Natural killer cell treated with Interleukin-12 subunit alpha and Interleukin-12 subunit beta and Interleukin-15 and Interleukin-18, amount 100 ng/mL, for 72 hours (primary cell): ENCODE measurements around the gene ARFGAP2. TPM values are rescaled to one million over a fixed set of nuclear protein-coding genes. Genes with fewer than 3 reads are reported as not detected.

Source experiments
- ATAC-seq, 2 donors: fragments of 150-1000 bp; cut with Tn5 transposase in 1 of 2; sonication (Bioruptor Pico), chemical (Tn5 transposase) in 1 of 2; 2 replicates each; pipeline ENCODE4 v1.10.0; 2021
- DNase-seq: peaks from one replicate; pipeline ENCODE4 v3.0.0; 2022; ENCODE audit warnings: low spot score
- H3K27ac Mint-ChIP-seq, 2 donors: 1 replicate in 1 of 2; 2 replicates in 1 of 2; pipeline ENCODE4 v1.8.0; 2022; ENCODE audit warnings: mixed read lengths in 2 of 2, mild to moderate bottlenecking in 1 of 2, moderate library complexity in 1 of 2
- H3K27me3 Mint-ChIP-seq, 2 donors: 1 replicate in 1 of 2; 2 replicates in 1 of 2; pipeline ENCODE4 v1.8.0; 2022; ENCODE audit warnings: mixed read lengths in 2 of 2
- H3K36me3 Mint-ChIP-seq: one replicate; pipeline ENCODE4 v1.8.0; 2022; ENCODE audit warnings: mixed read lengths
- H3K4me1 Mint-ChIP-seq, 2 donors: 1 replicate in 1 of 2; 2 replicates in 1 of 2; pipeline ENCODE4 v1.8.0; 2022; ENCODE audit warnings: low read depth in 2 of 2, mixed read lengths in 2 of 2, mild to moderate bottlenecking in 1 of 2
- H3K4me3 Mint-ChIP-seq: one replicate; pipeline ENCODE4 v1.8.0; 2022; ENCODE audit warnings: mixed read lengths
- H3K9me3 Mint-ChIP-seq: 2 replicates; pipeline ENCODE4 v1.8.0; 2022; ENCODE audit warnings: mixed read lengths
- total RNA-seq, 2 donors: library from RNA; stranded (reverse); gene quantifications; one replicate each; pipeline ENCODE4 v1.2.3, GENCODE V29; 2022

Gene ARFGAP2
- total RNA-seq, 2 donors from 2014 or later = 117 to 151 TPM

DNA sequence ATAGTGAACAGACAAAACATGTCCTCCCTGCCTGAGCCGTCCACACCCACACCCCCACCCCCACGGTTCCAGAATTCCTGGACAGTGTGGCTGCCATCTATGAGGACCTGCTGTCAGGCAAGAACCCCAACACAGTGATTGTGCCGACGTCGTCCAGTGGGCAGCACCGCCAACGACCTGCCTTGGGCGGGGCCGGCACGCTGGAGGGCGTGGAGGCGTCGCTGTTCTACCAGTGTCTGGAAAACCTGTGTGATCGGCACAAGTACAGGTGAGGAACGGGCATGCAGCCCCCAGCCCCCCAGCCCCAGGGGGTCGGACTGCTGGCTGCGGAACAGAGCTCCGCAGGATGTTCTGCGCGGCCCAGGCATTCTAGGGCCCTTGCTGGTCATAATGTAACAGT is 19.7 kb downstream of the ARFGAP2 start:
- Mint-ChIP-seq H3K27me3 (no peaks in the 10 kb centered on the region), H3K36me3 (no peaks in the 10 kb centered on the region), H3K4me1 (peaks cover 23 to 24% of the 10 kb centered on the region in 2 donors), H3K4me3 (no peak overlapping the region), H3K27ac (no peak overlapping the region), H3K9me3 (no peaks in the 10 kb centered on the region)
- ATAC-seq (no peak), DNase-seq (no peak)

DNA sequence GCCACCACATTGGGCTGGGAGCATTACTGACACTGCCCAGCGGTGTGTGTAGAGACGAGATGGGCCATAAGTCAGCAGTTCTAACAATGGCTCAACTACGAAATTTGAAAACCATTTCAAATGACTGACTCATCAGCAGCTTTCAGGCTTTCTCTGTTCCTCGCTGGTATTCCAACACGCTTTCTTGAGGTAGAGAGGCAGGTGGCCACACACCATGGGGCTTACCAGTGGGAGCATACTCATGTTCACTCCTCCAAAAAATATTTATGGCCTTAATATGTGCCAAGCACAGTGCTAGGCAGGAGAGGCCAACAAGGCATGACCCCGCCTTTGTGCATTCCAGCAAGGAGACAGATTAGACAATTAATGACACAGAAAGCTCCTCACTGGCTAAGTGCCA is 20.3 kb downstream of the ARFGAP2 start:
- H3K27ac Mint-ChIP-seq = no peak overlapping the region
- H3K4me3 Mint-ChIP-seq = no peak overlapping the region
- H3K4me1 Mint-ChIP-seq = peaks cover 21 to 23% of the 10 kb centered on the region in 2 donors
- H3K27me3 Mint-ChIP-seq = no peaks in the 10 kb centered on the region
- no peak for ATAC-seq
- H3K36me3 Mint-ChIP-seq = no peaks in the 10 kb centered on the region
- H3K9me3 Mint-ChIP-seq = no peaks in the 10 kb centered on the region
- DNase-seq = no peak

DNA sequence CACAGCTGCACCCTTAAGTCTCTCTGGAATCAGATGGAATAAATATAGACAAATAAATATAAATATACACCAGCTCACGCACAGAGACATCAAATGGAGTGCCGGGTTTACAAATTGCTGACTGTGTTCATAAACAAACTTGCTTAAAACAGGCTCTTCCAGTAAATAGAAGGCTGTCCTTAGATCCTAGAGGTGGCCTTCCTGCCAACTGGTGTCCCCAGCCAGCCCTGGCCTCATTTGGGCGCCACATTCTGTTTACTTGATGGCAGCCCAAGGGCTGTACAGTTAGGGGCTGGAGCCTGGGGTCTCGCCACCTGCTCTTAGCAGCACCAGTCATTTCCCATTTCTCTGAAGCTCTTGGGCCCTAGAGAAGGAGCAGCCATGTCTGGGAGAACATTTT is 20.8 kb downstream of the ARFGAP2 start:
- no peaks in the 10 kb centered on the region for H3K36me3 Mint-ChIP-seq
- H3K27me3 Mint-ChIP-seq = no peaks in the 10 kb centered on the region
- ATAC-seq (no peak), DNase-seq (no peak)
- H3K9me3 Mint-ChIP-seq = no peaks in the 10 kb centered on the region
- no peak overlapping the region for H3K4me3 Mint-ChIP-seq
- H3K27ac Mint-ChIP-seq = peak overlapping the region in 1 of 2 donors; percentile 52
- H3K4me1 Mint-ChIP-seq = peaks cover 21 to 23% of the 10 kb centered on the region in 2 donors

DNA sequence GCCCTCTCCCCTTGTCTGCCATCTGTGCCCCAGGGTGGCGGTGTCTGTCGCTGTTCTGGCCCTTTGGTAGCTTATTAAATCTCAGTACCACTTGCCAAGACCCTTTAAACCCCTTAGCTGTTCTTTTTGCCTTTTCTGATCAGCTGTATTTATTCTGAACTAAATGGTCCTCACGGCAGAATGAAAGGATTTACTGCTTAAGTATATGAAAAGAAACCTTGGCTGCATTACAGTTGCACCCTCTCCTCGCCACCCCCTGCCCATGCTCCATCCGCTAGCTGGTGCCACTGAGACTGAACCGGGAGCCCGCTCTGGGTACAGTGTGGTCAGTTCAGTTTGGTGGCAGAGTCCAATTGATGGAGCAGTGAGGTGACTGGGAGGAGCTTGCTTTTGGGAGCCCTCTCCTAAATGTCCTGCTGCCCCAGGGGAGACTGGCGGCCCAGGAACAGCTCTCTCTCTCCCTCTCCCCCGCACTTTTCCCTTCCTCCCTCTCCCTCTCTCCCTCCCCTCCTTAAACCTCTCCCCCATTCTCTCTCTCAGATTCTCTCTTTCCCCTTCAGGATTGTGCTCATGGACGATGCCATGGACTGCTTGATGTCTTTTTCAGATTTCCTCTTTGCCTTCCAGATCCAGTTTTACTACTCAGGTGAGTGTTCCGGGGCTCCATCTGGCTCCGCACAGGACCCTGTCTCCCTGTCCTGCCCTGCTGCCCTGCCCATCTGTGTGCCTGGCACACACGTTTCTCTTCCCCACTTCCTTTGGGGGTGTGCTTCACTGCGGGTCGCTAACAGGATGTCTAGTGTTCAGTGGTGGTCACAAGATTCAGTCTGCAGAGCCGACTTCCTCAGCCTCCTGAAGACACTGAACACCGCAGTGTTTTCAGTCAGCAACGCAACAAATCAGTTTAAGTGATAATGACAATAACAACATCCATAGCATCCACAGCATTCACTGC is 21.8 kb downstream of the ARFGAP2 start:
- DNase-seq (no peak), ATAC-seq (peak; percentile 63 to 76)
- H3K9me3 Mint-ChIP-seq = no peaks in the 10 kb centered on the region
- peaks cover 21 to 23% of the 10 kb centered on the region in 2 donors for H3K4me1 Mint-ChIP-seq
- H3K36me3 Mint-ChIP-seq = no peaks in the 10 kb centered on the region
- H3K27ac Mint-ChIP-seq = peak overlapping the region; percentile 52 to 55
- H3K27me3 Mint-ChIP-seq = no peaks in the 10 kb centered on the region
- H3K4me3 Mint-ChIP-seq = peak overlapping the region; percentile 75

DNA sequence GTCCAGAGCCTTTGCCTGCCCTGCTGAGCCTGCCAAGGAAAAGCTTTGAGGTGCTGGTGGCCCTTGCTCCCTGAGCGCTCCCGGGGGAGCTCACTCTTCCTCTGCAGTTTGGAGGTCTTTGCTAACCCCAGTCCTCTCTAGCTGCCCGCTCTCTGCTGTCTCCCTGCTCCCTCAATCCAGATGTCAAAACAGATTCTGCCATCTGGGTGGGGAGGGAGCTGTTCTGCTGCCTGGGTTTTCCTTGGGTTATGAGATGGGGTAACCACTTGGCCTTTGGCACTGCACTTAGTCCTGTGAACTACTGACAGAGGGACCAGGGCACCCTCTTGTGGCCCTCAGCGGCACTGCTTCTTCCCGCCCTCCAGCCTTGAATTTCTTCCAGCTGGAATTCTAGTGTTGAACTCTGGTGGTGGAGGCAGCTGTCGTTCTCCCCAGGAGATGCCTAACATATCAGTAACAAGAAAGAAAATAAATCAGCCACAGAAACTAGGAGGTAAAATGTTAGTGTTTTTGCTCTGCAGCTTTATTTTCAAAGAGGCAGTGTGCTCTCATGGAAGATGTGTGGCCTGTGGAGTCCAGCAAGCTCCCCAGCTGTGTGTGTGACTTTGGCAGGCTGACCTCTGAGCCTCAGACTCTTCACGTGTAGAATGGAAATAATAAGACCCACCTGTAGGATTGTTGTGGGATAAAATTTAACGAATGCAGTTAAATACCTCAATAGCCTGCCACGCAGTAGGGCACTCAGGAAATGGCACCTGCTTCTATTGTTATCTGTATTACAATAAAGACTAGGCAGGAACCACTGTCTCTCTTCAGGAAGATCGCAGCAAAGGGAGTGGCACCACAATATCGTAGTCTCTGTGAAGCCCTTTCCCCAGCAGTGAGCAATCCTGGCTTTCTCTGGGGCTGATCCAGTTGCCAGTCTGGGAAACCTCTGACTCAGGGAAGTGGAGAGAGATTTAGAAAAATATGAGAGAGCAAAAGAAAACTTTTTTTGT is 23.4 kb downstream of the ARFGAP2 start:
- no peaks in the 10 kb centered on the region for H3K9me3 Mint-ChIP-seq
- no peaks in the 10 kb centered on the region for H3K27me3 Mint-ChIP-seq
- no peaks in the 10 kb centered on the region for H3K36me3 Mint-ChIP-seq
- peaks cover 21 to 23% of the 10 kb centered on the region in 2 donors for H3K4me1 Mint-ChIP-seq
- peak overlapping the region; percentile 21 for H3K4me3 Mint-ChIP-seq
- no peak overlapping the region for H3K27ac Mint-ChIP-seq
- ATAC-seq (peak; percentile 47 to 64), DNase-seq (no peak)

DNA sequence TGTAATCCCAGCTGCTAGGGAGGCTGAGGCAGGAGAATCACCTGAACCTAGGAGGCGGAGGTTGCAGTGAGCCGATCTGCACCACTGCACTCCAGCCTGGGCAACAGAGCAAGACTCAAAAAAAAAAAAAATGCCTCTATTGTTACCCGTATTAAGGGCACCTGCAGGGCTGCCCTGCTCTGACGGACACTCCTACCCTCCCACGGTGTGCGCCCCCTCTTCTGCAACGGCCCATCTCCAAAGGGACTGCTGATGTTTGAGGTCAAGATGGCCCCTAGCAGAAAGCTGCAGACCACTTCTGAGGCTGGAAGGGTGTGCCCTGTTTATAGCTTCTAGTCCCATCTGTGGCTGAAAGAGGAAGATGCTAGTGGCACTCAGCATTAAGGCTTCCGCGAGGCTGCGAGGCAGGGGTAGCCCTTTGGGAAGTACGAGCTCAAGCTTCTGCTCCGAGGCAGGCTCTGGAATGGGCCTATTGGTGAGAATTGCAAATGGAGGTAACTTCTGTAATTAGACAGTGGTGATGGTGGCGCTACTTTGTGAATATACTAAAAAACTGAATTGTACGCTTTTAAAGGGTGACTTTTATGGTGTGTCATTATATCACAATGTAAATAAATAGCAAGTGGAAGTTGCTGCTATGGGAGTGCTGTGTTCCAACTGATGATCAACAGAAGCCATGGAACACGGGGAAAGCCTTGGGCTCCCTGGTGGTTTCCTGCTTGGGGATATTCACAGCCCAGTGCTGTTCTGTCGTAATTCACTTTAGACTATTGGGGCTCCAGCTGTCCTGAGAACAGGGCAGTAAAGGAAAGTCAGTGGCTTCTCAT is 24.3 kb downstream of the ARFGAP2 start:
- Mint-ChIP-seq H3K4me1 (peaks cover 21 to 23% of the 10 kb centered on the region in 2 donors), H3K27me3 (no peaks in the 10 kb centered on the region), H3K4me3 (no peak overlapping the region), H3K27ac (no peak overlapping the region), H3K9me3 (no peaks in the 10 kb centered on the region), H3K36me3 (no peaks in the 10 kb centered on the region)
- ATAC-seq (no peak), DNase-seq (no peak)

DNA sequence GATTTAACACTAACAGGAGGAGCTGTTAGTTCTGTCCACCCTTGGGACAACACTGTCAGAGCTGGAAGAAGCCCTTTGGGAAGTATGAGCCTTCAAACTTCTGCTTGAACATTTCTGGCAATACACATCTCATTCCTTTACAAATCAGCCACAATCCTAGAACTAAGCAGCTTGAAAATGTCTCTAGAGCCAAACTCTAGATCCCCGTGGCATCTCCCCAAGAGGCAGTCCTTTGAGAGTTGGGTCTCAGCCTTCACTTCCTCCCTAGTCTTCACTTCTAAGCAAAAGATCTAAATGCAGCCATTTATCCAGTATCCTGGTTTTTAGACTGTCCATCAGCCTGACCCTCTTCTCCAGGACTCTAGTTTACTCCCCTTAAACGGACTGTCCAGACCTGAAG is 26.9 kb downstream of the ARFGAP2 start:
- DNase-seq (no peak), ATAC-seq (no peak)
- H3K27me3 Mint-ChIP-seq = no peaks in the 10 kb centered on the region
- no peaks in the 10 kb centered on the region for H3K36me3 Mint-ChIP-seq
- no peak overlapping the region for H3K4me3 Mint-ChIP-seq
- no peak overlapping the region for H3K27ac Mint-ChIP-seq
- H3K4me1 Mint-ChIP-seq = peaks cover 11 to 14% of the 10 kb centered on the region in 2 donors
- H3K9me3 Mint-ChIP-seq = no peaks in the 10 kb centered on the region

DNA sequence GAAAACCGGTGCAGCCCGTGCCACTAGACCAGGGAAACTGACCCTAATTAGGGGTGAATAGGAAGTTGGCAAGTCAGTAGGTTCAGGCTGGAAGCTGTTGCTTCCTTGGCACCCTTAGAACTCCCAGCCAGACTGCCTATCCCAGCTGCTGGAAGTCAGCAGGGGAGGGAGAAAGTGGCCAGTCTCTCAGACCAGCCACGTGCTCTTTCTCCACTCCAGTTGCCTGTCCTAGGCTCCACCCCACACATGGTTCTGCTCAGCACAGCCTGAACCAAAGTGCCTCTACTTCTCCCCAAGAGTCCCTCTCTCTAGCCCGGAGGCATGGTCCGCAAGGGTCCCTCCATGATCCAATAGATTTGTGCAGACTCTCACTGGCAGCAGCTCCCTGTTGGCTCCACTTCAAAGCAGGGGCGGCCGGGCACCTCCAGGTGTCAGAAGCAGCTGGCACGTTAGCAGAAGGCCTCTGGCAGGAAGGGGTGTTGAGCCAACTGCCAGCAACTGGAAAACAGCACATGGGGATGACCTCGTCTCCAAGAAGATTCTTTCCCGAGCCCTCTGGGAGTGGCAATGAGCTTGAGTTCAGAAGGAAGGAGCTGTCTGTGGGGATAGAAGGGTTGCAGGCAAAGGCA is 27.7 kb downstream of the ARFGAP2 start:
- Mint-ChIP-seq H3K27me3 (no peaks in the 10 kb centered on the region), H3K27ac (no peak overlapping the region)

DNA sequence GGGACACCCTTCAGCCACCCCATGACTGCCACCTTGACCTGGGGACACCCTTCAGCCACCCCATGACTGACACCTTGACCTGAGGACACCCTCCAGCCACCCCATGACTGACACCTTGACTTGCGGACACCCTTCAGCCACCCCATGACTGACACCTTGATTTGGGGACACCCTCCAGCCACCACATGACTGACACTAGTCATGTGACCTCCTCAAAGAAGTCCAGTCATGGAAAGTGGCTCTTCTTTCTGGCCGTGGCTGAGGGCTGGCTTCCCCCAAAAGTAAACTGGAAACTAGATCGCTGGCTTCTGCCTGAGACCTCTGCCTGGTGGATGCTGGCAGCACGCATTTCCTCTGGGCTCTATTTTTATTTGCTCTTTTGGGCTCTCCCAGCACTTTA is 28.4 kb downstream of the ARFGAP2 start:
- no peak for DNase-seq
- Mint-ChIP-seq H3K27ac (no peak overlapping the region), H3K4me3 (no peak overlapping the region), H3K36me3 (no peaks in the 10 kb centered on the region), H3K27me3 (no peaks in the 10 kb centered on the region), H3K4me1 (peaks cover 4% of the 10 kb centered on the region in 2 donors), H3K9me3 (no peaks in the 10 kb centered on the region)
- ATAC-seq = no peak

More for the DNA sequence above, 27.7 kb downstream of the ARFGAP2 start:
- Mint-ChIP-seq H3K4me3 (no peak overlapping the region), H3K4me1 (peaks cover 6% of the 10 kb centered on the region in 2 donors), H3K9me3 (no peaks in the 10 kb centered on the region), H3K36me3 (no peaks in the 10 kb centered on the region)
- no peak for DNase-seq
- ATAC-seq = no peak

DNA sequence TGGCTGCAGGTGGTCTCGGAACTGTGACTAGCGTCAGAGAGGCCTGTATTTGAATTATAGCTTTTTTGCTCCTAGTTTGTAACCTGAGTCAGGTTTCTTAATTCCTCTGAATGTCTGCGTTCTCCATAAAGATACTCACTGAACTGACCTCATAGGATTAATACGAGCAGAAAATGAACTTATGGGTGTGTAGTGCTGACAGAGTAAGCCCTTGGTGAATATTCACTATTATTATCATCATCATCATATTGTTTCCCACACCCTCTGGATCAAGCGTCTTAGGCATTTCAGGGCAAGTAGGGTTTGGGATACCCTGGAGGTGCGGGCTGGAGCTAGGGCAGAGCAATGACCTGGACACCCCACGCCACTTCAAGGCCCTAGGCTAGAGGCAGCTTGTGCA is 29.0 kb downstream of the ARFGAP2 start:
- DNase-seq = no peak

DNA sequence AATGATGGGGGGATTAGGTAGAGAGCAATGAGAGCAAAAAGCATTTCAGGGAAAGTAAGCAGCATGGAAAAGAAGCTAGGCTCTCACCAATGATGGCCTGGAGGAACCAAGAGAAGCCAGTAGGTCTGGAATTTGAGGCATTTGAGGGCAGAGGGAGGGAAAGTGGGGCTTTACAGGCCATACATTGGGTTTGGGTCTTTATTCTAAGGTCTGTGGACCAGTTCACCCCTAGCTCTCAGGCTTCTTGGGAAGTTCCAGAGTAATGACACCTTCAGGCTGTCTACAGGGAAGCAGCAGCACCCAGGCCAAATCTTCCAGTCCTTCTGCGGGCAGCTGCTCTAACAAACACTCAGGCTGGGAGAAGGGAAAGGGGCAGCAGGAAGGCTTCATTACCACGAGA is 29.4 kb downstream of the ARFGAP2 start:
- Mint-ChIP-seq H3K9me3 (no peaks in the 10 kb centered on the region), H3K4me1 (no peaks in the 10 kb centered on the region), H3K36me3 (no peaks in the 10 kb centered on the region), H3K27ac (no peak overlapping the region), H3K4me3 (no peak overlapping the region), H3K27me3 (no peaks in the 10 kb centered on the region)
- peak; percentile 1 for DNase-seq
- ATAC-seq = no peak

More for the DNA sequence above, 29.0 kb downstream of the ARFGAP2 start:
- Mint-ChIP-seq H3K4me1 (no peaks in the 10 kb centered on the region), H3K4me3 (no peak overlapping the region), H3K27me3 (no peaks in the 10 kb centered on the region), H3K27ac (no peak overlapping the region), H3K36me3 (no peaks in the 10 kb centered on the region), H3K9me3 (no peaks in the 10 kb centered on the region)
- ATAC-seq = no peak

DNA sequence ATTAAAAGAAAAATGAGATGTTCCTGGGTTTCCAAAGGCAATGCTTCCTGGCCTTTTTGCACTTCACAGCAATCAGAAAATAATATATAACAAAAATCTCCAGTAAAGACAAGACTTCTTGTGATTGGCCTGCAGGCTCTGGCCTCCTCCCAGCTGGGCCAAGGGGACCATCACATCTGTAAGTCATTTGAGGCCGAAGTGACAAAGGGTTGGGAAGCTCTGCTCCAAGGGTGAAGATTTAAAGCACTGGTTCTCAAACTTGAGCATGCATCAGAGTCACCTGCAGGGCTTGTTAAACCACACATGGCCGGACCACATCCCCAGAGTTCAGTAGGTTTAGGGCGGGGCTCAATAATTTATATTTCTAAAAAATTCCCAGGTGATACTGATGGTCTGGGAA is 32.1 kb downstream of the ARFGAP2 start:
- H3K4me1 Mint-ChIP-seq = no peaks in the 10 kb centered on the region
- no peaks in the 10 kb centered on the region for H3K27me3 Mint-ChIP-seq
- H3K27ac Mint-ChIP-seq = no peak overlapping the region
- no peak for DNase-seq
- no peaks in the 10 kb centered on the region for H3K36me3 Mint-ChIP-seq
- ATAC-seq = no peak
- H3K9me3 Mint-ChIP-seq = no peaks in the 10 kb centered on the region
- no peak overlapping the region for H3K4me3 Mint-ChIP-seq

DNA sequence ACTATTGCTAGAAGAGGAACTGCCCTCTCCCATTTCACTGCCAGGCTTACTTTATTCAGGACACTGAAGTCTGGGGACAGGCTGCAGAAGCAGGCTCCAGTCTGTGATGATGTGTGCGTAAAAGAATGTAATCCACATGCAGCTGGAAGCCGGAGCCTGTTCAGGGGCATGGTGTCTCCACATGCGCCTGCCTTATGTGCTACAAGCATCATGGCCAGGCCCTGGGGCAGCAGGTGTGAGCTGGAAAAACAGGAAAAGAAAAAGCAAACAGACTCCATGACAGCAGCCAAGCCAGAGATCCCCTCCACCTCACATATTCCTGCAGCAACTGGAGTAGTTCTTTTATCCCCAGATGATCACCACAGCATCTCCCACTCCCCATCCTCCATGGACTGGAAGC is 33.4 kb downstream of the ARFGAP2 start:
- Mint-ChIP-seq H3K27me3 (no peaks in the 10 kb centered on the region), H3K27ac (no peak overlapping the region), H3K9me3 (no peaks in the 10 kb centered on the region), H3K4me3 (no peak overlapping the region), H3K36me3 (no peaks in the 10 kb centered on the region), H3K4me1 (peaks cover 0 to 3% of the 10 kb centered on the region in 2 donors)
- DNase-seq (no peak), ATAC-seq (no peak)
